CD4-positive, alpha-beta T cell (primary cell): Measurements from ENCODE around the gene CRKL. TPM values are rescaled to one million over a fixed set of nuclear protein-coding genes. Genes with fewer than 3 reads are reported as not detected.

Experiments used
- ATAC-seq: fragments of 200-7000 bp; cut with Tn5 transposase; one replicate; pipeline ENCODE4 v1.10.0; 2022; ENCODE audit warnings: mild to moderate bottlenecking; ENCODE audit not compliant: poor library complexity
- CTCF ChIA-PET: fragments of 350-600 bp; sonication (Branson Sonifier 250); formaldehyde crosslinking; loops from one replicate; lab custom pipeline; 2021; ENCODE audit warnings: antibody characterized with exemption, inconsistent platforms; lab: Charles Lee
- POLR2A ChIA-PET: fragments of 350-600 bp; sonication (Branson Sonifier 250); formaldehyde crosslinking; loops from one replicate; lab custom pipeline; 2021; ENCODE audit warnings: antibody characterized with exemption, inconsistent platforms; lab: Charles Lee
- DNase-seq, 14 experiments: peaks; one replicate each; pipeline ENCODE4 v3.0.0-alpha.2; 2013 to 2020; ENCODE audit warnings: mixed read lengths in 2 of 14
- H3K27ac ChIP-seq, 2 donors: one replicate each; pipeline versions ENCODE4 v1.5.1 to v1.7.0; 2013; ENCODE audit warnings: low read length in 2 of 2, low read depth in 1 of 2, mild to moderate bottlenecking in 1 of 2
- H3K27me3 ChIP-seq, 2 experiments: 1 replicate in 1 of 2; 2 replicates in 1 of 2; pipeline versions ENCODE4 v1.6.1 to v1.7.0; 2013; ENCODE audit warnings: low read length in 2 of 2, control low read depth in 1 of 2, mild to moderate bottlenecking in 1 of 2, moderate library complexity in 1 of 2; ENCODE audit not compliant: insufficient read depth in 2 of 2, control insufficient read depth in 1 of 2
- H3K36me3 ChIP-seq: one replicate; pipeline ENCODE4 v1.6.1; 2013; ENCODE audit warnings: low read length, control low read depth; ENCODE audit not compliant: insufficient read depth
- H3K4me1 ChIP-seq: one replicate; pipeline ENCODE4 v1.6.1; 2013; ENCODE audit warnings: low read length, control low read depth; ENCODE audit not compliant: insufficient read depth
- H3K4me3 ChIP-seq: one replicate; pipeline ENCODE4 v1.5.1; 2013; ENCODE audit warnings: mild to moderate bottlenecking, low read length, moderate library complexity
- H3K9me3 ChIP-seq, 2 experiments: 1 replicate in 1 of 2; 2 replicates in 1 of 2; pipeline versions ENCODE4 v1.6.1 to v1.7.0; 2013; ENCODE audit warnings: low read length in 2 of 2, mild to moderate bottlenecking in 2 of 2, control low read depth in 1 of 2, moderate library complexity in 1 of 2; ENCODE audit not compliant: control insufficient read depth in 1 of 2, insufficient read depth in 1 of 2
- H3K27ac Mint-ChIP-seq: one replicate; pipeline ENCODE4 v1.8.0; 2020; ENCODE audit warnings: mixed read lengths
- H3K27me3 Mint-ChIP-seq: one replicate; pipeline ENCODE4 v1.8.0; 2021; ENCODE audit warnings: mixed read lengths
- H3K36me3 Mint-ChIP-seq: one replicate; pipeline ENCODE4 v1.8.0; 2021; ENCODE audit warnings: low read depth, mixed read lengths
- H3K4me1 Mint-ChIP-seq: one replicate; pipeline ENCODE4 v1.8.0; 2021; ENCODE audit warnings: low read depth, mixed read lengths
- H3K4me3 Mint-ChIP-seq: one replicate; pipeline ENCODE4 v1.8.0; 2020; ENCODE audit warnings: mild to moderate bottlenecking, mixed read lengths
- H3K9me3 Mint-ChIP-seq: one replicate; pipeline ENCODE4 v1.8.0; 2020; ENCODE audit warnings: mixed read lengths
- intact Hi-C, 2 experiments: fragments of 100-400 bp; cut with DNase I in 1 of 2; cut with micrococcal nuclease in 1 of 2; formaldehyde crosslinking; loops; one replicate each; pipeline versions ENCODE4 v1.15.1 to v1.9.0; 2023 to 2025; cut with DNase I, micrococcal nuclease
- total RNA-seq, 174 experiments: library from RNA in 2 of 174; stranded (reverse) in 2 of 174; gene quantifications; one replicate each; pipeline ENCODE4 v1.2.3 and lab custom pipeline; 2021 to 2026
- TF ChIP-seq, protein P1 (sequence below): fragments of 200-600 bp; IDR thresholded peaks from one replicate; pipeline ENCODE4 v1.8.0; 2022; ENCODE audit warnings: antibody characterized with exemption, mild to moderate bottlenecking

The CRKL gene
- total RNA-seq, 2 experiments from 2014 or later: 41.9 to 43.5 TPM

DNA sequence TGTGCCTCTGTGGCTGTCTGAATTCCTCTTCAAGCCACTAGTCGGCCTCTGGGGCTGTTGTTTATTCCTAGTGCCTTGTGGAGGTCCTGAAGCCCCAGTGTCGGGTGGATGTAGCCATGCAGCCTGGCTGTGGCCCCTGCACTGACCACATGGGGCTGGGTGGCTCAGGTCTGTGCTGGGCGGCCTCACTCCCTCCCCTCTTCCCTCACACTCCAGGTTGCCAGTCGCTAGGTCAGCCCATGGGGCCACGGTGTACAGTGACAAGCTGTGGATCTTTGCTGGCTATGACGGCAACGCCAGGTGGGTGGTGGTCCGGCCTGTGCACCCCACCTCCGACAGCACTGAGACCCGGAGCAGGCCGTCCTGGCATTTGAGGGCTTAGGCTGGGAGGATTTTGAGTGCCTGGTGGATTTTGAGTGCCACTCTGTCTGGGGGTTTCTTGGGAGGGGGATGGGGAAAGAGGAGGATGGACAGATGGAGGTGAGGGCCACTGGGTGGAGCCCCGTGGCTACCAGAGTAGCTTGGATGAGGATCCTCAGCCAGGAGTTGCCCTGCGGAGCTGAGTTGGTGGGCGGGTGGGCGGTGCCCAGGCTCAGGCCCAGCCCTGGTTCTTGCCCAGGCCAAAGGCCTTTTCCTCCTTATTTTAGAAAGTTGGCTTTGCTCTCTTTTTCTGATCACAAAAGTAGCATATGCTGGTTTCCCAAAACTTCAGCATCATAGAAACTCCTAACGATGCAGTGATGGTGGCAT, 71.5 kb downstream of the CRKL start:
- no peak for DNase-seq
- POLR2A ChIA-PET: no interaction called here
- Histone ChIP-seq H3K27me3 (no peaks in the 10 kb centered on the region), H3K4me3 (no peak overlapping the region), H3K27ac (no peak overlapping the region), H3K36me3 (peaks cover 69% of the 10 kb centered on the region), H3K9me3 (no peaks in the 10 kb centered on the region), H3K4me1 (peaks cover 14% of the 10 kb centered on the region)
- H3K27ac Mint-ChIP-seq: no peak overlapping the region
- no peaks in the 10 kb centered on the region for H3K27me3 Mint-ChIP-seq
- no peaks in the 10 kb centered on the region for H3K9me3 Mint-ChIP-seq
- H3K36me3 Mint-ChIP-seq: peaks cover 23% of the 10 kb centered on the region
- H3K4me1 Mint-ChIP-seq: peaks cover 6% of the 10 kb centered on the region
- intact Hi-C loops: loop anchor here in 1 of 2 experiments (10.0 kb wide), 1 partner anchor 134 kb away; the partner anchor contains the start of genes PI4KA and SNAP29
- no peak for ATAC-seq
- H3K4me3 Mint-ChIP-seq: no peak overlapping the region
- CTCF ChIA-PET: no interaction called here
- TF ChIP-seq, protein P1, sequence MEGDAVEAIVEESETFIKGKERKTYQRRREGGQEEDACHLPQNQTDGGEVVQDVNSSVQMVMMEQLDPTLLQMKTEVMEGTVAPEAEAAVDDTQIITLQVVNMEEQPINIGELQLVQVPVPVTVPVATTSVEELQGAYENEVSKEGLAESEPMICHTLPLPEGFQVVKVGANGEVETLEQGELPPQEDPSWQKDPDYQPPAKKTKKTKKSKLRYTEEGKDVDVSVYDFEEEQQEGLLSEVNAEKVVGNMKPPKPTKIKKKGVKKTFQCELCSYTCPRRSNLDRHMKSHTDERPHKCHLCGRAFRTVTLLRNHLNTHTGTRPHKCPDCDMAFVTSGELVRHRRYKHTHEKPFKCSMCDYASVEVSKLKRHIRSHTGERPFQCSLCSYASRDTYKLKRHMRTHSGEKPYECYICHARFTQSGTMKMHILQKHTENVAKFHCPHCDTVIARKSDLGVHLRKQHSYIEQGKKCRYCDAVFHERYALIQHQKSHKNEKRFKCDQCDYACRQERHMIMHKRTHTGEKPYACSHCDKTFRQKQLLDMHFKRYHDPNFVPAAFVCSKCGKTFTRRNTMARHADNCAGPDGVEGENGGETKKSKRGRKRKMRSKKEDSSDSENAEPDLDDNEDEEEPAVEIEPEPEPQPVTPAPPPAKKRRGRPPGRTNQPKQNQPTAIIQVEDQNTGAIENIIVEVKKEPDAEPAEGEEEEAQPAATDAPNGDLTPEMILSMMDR: no peak

DNA sequence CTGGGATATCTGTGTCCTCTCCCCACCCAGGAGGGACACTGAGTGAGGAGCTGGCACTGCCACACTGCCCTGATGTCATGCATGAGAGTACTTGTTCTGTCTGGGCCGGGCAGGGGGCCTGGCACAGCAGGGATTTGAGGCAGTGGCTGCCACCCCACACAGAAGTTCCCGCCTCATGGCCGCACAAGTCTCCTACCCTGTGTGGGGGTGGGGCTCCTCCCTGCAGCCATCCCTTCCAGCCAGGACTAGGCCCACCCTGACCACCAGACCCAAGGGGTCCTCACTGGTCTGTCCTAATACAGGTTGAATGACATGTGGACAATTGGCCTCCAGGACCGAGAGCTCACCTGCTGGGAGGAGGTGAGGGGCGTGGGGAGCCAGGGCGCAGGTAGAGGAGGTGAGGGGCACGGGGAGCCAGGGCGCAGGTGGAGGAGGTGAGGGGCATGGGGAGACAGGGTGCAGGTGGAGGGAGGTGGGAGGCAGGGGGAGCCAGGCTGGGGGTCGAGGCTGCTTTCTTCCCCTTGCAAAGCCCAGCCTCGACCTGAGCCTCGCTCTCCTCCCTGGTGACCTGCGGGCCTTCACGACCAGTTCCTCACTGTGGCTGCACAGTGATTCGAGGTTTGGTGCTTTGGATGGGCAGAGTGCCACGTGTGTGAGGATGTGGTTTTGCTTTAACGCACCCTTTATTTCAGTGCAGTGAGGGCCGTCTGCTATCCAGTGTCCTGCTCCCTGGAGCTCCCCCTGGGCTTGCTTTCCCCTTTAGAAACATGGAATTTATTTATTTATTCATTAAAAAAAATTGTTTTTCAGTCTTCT, 72.3 kb downstream of the CRKL start:
- no peaks in the 10 kb centered on the region for H3K27me3 Mint-ChIP-seq
- no peak overlapping the region for H3K4me3 Mint-ChIP-seq
- H3K27me3 ChIP-seq: no peaks in the 10 kb centered on the region
- ChIA-PET CTCF (no interaction called here), POLR2A (interaction anchor here (1.2 kb wide), 1 partner anchor 9 kb away, joined by 3 read pairs; no protein-coding TSS in a partner anchor)
- no peak overlapping the region for H3K27ac Mint-ChIP-seq
- peaks cover 19% of the 10 kb centered on the region for H3K36me3 Mint-ChIP-seq
- H3K9me3 ChIP-seq: no peaks in the 10 kb centered on the region
- H3K9me3 Mint-ChIP-seq: no peaks in the 10 kb centered on the region
- peaks cover 13% of the 10 kb centered on the region for H3K4me1 ChIP-seq
- ATAC-seq (no peak), DNase-seq (no peak)
- TF ChIP-seq, protein P1: no peak
- H3K4me1 Mint-ChIP-seq: no peaks in the 10 kb centered on the region
- H3K4me3 ChIP-seq: no peak overlapping the region
- intact Hi-C loops: loop anchor here (5.0 to 10.0 kb wide), 2 partner anchors 53 to 135 kb away; partner anchors contain the start of genes PI4KA (in 1 of the 2) and SNAP29 (in 1 of the 2)
- H3K36me3 ChIP-seq: peaks cover 66% of the 10 kb centered on the region
- H3K27ac ChIP-seq: no peak overlapping the region
